Adipocyte (in vitro differentiated cells): ENCODE measurements around the gene KRTAP10-6.
"Not testable (repeated sequence)": the region's sequence is repeated elsewhere in the genome, so short reads cannot be mapped to it uniquely, and the experiment has no call there.

Experiments
- DNase-seq: peaks from one replicate; pipeline ENCODE4 v3.0.0-alpha.2; 2015; ENCODE audit warnings: low read depth
- H3K27me3 ChIP-seq: replicated peaks from 2 replicates; pipeline ENCODE4 v1.7.0; 2013; ENCODE audit warnings: mild to moderate bottlenecking, low read length, moderate library complexity; ENCODE audit not compliant: control insufficient read depth, insufficient read depth
- H3K36me3 ChIP-seq: 2 replicates; pipeline ENCODE4 v1.7.0; 2013; ENCODE audit warnings: low read length, mild to moderate bottlenecking, moderate library complexity; ENCODE audit not compliant: control insufficient read depth, insufficient read depth, severe bottlenecking
- H3K4me1 ChIP-seq: 2 replicates; pipeline ENCODE4 v1.7.0; 2013; ENCODE audit warnings: mild to moderate bottlenecking, low read length, moderate library complexity; ENCODE audit not compliant: control insufficient read depth, insufficient read depth
- H3K4me3 ChIP-seq: 2 replicates; pipeline ENCODE4 v1.7.0; 2013; ENCODE audit warnings: mild to moderate bottlenecking, low read length, moderate library complexity
- H3K9ac ChIP-seq: 2 replicates; pipeline ENCODE4 v1.7.0; 2013; ENCODE audit warnings: mild to moderate bottlenecking, low read length, moderate library complexity
- H3K9me3 ChIP-seq: 2 replicates; pipeline ENCODE4 v1.7.0; 2013; ENCODE audit warnings: mild to moderate bottlenecking, low read length, moderate library complexity; ENCODE audit not compliant: control insufficient read depth

Gene KRTAP10-6

GRCh38 chr21:44564886-44565598 is 27.3 kb downstream of the KRTAP10-6 start:
- no peaks in the 10 kb centered on the region for H3K36me3 ChIP-seq
- H3K4me1 ChIP-seq = no peaks in the 10 kb centered on the region
- H3K4me3 ChIP-seq = no peak overlapping the region
- H3K27me3 ChIP-seq = peaks cover 4% of the 10 kb centered on the region
- no peak for DNase-seq
- H3K9ac ChIP-seq = no peak overlapping the region
- H3K9me3 ChIP-seq = peaks cover 20% of the 10 kb centered on the region

GRCh38 chr21:44564099-44564498 is 28.2 kb downstream of the KRTAP10-6 start:
- no peaks in the 10 kb centered on the region for H3K4me1 ChIP-seq
- no peaks in the 10 kb centered on the region for H3K36me3 ChIP-seq
- H3K27me3 ChIP-seq = peaks cover 4% of the 10 kb centered on the region
- no peak overlapping the region for H3K4me3 ChIP-seq
- no peak for DNase-seq
- H3K9me3 ChIP-seq = peaks cover 20% of the 10 kb centered on the region
- no peak overlapping the region for H3K9ac ChIP-seq

GRCh38 chr21:44558695-44559094 is 33.6 kb downstream of the KRTAP10-6 start, which contains the start of gene KRTAP10-3:
Gene KRTAP10-3, minus strand, starts transcription at chr21:44558795. Its CDS starts 80 bp downstream, at chr21:44558715.
- Histone ChIP-seq H3K9me3 (peaks cover 17% of the 10 kb centered on the region), H3K36me3 (no peaks in the 10 kb centered on the region), H3K27me3 (peaks cover 14% of the 10 kb centered on the region), H3K4me3 (no peak within 1 kb of the TSS), H3K4me1 (no peaks in the 10 kb centered on the region), H3K9ac (no peak within 1 kb of the TSS)
- no peak for DNase-seq

- DNase-seq, H3K4me3 ChIP-seq, H3K4me1 ChIP-seq, H3K36me3 ChIP-seq, H3K9ac ChIP-seq: not testable (repeated sequence)
- Histone ChIP-seq H3K27me3 (peaks cover 18% of the 10 kb centered on the region), H3K9me3 (peaks cover 13% of the 10 kb centered on the region)
Observed at GRCh38 chr21:44558329-44558675, 34.0 kb downstream of the KRTAP10-6 start.

GRCh38 chr21:44557491-44558328 is 34.6 kb downstream of the KRTAP10-6 start:
- no peak for DNase-seq
- H3K36me3 ChIP-seq = no peaks in the 10 kb centered on the region
- no peak overlapping the region for H3K4me3 ChIP-seq
- peaks cover 23% of the 10 kb centered on the region for H3K27me3 ChIP-seq
- H3K9ac ChIP-seq = no peak overlapping the region
- H3K4me1 ChIP-seq = no peaks in the 10 kb centered on the region
- H3K9me3 ChIP-seq = peaks cover 7% of the 10 kb centered on the region

- Histone ChIP-seq H3K36me3 (no peaks in the 10 kb centered on the region), H3K9ac (no peak overlapping the region), H3K4me1 (no peaks in the 10 kb centered on the region), H3K9me3 (peaks cover 7% of the 10 kb centered on the region), H3K4me3 (no peak overlapping the region), H3K27me3 (peaks cover 29% of the 10 kb centered on the region)
- DNase-seq = no peak
Observed at GRCh38 chr21:44556879-44557278, 35.4 kb downstream of the KRTAP10-6 start.

- no peak for DNase-seq
- Histone ChIP-seq H3K36me3 (no peaks in the 10 kb centered on the region), H3K9ac (no peak overlapping the region), H3K4me3 (no peak overlapping the region), H3K9me3 (peaks cover 7% of the 10 kb centered on the region), H3K4me1 (no peaks in the 10 kb centered on the region), H3K27me3 (peaks cover 34% of the 10 kb centered on the region)
Observed at GRCh38 chr21:44555200-44555875, 37.0 kb downstream of the KRTAP10-6 start.

- Histone ChIP-seq H3K4me1 (no peaks in the 10 kb centered on the region), H3K9ac (no peak overlapping the region), H3K9me3 (peaks cover 10% of the 10 kb centered on the region), H3K36me3 (no peaks in the 10 kb centered on the region), H3K4me3 (no peak overlapping the region), H3K27me3 (peaks cover 47% of the 10 kb centered on the region)
- DNase-seq = no peak
Observed at GRCh38 chr21:44552681-44553080, 39.6 kb downstream of the KRTAP10-6 start.

GRCh38 chr21:44552136-44552535 is 40.2 kb downstream of the KRTAP10-6 start:
- Histone ChIP-seq H3K36me3 (no peaks in the 10 kb centered on the region), H3K9ac (no peak overlapping the region), H3K9me3 (peaks cover 15% of the 10 kb centered on the region), H3K4me1 (no peaks in the 10 kb centered on the region), H3K27me3 (peaks cover 48% of the 10 kb centered on the region), H3K4me3 (no peak overlapping the region)
- DNase-seq = no peak

GRCh38 chr21:44551340-44551961 is 40.9 kb downstream of the KRTAP10-6 start, which contains the start of gene KRTAP10-2:
Gene KRTAP10-2, minus strand, starts transcription at chr21:44551505. Its CDS starts 47 bp downstream, at chr21:44551458.
- Histone ChIP-seq H3K9ac (no peak within 1 kb of the TSS), H3K4me1 (no peaks in the 10 kb centered on the region), H3K9me3 (peaks cover 21% of the 10 kb centered on the region), H3K36me3 (no peaks in the 10 kb centered on the region), H3K27me3 (peaks cover 44% of the 10 kb centered on the region), H3K4me3 (no peak within 1 kb of the TSS)
- DNase-seq = no peak

GRCh38 chr21:44550807-44551206 is 41.5 kb downstream of the KRTAP10-6 start:
- no peak for DNase-seq

More at GRCh38 chr21:44550807-44551206, 41.5 kb downstream of the KRTAP10-6 start:
- Histone ChIP-seq H3K27me3 (peaks cover 44% of the 10 kb centered on the region), H3K4me1 (no peaks in the 10 kb centered on the region), H3K9me3 (peaks cover 27% of the 10 kb centered on the region), H3K36me3 (no peaks in the 10 kb centered on the region), H3K9ac (no peak overlapping the region), H3K4me3 (no peak overlapping the region)
